Keratinocyte (primary cell): ENCODE measurements around the gene CLCN7. TPM values are rescaled to one million over a fixed set of nuclear protein-coding genes. Genes with fewer than 3 reads are reported as not detected.

Source experiments
- DNase-seq: peaks from one replicate; pipeline ENCODE4 v3.0.0-alpha.2; 2011; ENCODE audit warnings: low read depth, missing footprints, low spot score
- FAIRE-seq: peaks from 2 replicates; lab custom pipeline; 2011; peaks lifted over from hg19 to GRCh38; lab: Jason Lieb, UNC
- H2AFZ ChIP-seq: 2 replicates; pipeline ENCODE4 v1.6.0; 2012; ENCODE audit warnings: low read length, control low read depth, inconsistent platforms; ENCODE audit not compliant: control insufficient read depth
- H3K27ac ChIP-seq: 2 replicates; pipeline ENCODE4 v1.5.1; 2011; ENCODE audit warnings: low read length; ENCODE audit not compliant: control insufficient read depth, insufficient read depth
- H3K27me3 ChIP-seq: 3 replicates; pipeline ENCODE4 v1.6.0; 2011; ENCODE audit warnings: low read length; ENCODE audit not compliant: control insufficient read depth, insufficient read depth; ENCODE audit errors: extremely low read depth
- H3K36me3 ChIP-seq, 2 experiments: 2 replicates in 1 of 2; 3 replicates in 1 of 2; pipeline ENCODE4 v1.5.1; 2011; ENCODE audit warnings: low read length in 2 of 2, mild to moderate bottlenecking in 1 of 2; ENCODE audit not compliant: control insufficient read depth in 2 of 2, insufficient read depth in 2 of 2; ENCODE audit errors: extremely low read depth in 1 of 2
- H3K4me1 ChIP-seq: 3 replicates; pipeline ENCODE4 v1.5.1; 2011; ENCODE audit warnings: low read length; ENCODE audit not compliant: control insufficient read depth, insufficient read depth; ENCODE audit errors: extremely low read depth
- H3K4me2 ChIP-seq: 3 replicates; pipeline ENCODE4 v1.6.0; 2011; ENCODE audit warnings: low read depth, low read length; ENCODE audit not compliant: control insufficient read depth, insufficient read depth; ENCODE audit errors: extremely low read depth
- H3K4me3 ChIP-seq, 3 experiments: fragments of 200-600 bp in 1 of 3; sonication (generic) in 1 of 3; 2 replicates in 2 of 3; 3 replicates in 1 of 3; pipeline ENCODE4 v1.5.1; 2011 to 2016; ENCODE audit warnings: low read length in 3 of 3, mild to moderate bottlenecking in 3 of 3, control low read depth in 2 of 3, inconsistent platforms in 1 of 3, low read depth in 1 of 3, mixed read lengths in 1 of 3, mixed run types in 1 of 3, moderate library complexity in 1 of 3; ENCODE audit not compliant: control insufficient read depth in 2 of 3, insufficient read depth in 2 of 3; ENCODE audit errors: extremely low read depth in 1 of 3
- H3K79me2 ChIP-seq: 2 replicates; pipeline ENCODE4 v1.6.0; 2012; ENCODE audit warnings: low read length; ENCODE audit not compliant: control insufficient read depth, insufficient read depth
- H3K9ac ChIP-seq: 3 replicates; pipeline ENCODE4 v1.6.0; 2011; ENCODE audit warnings: low read length; ENCODE audit not compliant: control insufficient read depth, insufficient read depth; ENCODE audit errors: extremely low read depth
- H3K9me1 ChIP-seq: 3 replicates; pipeline ENCODE4 v1.6.0; 2011; ENCODE audit warnings: low read length; ENCODE audit not compliant: control insufficient read depth, insufficient read depth; ENCODE audit errors: extremely low read depth
- H3K9me3 ChIP-seq: 2 replicates; pipeline ENCODE4 v1.5.1; 2012; ENCODE audit warnings: low read depth, low read length; ENCODE audit not compliant: control insufficient read depth
- H4K20me1 ChIP-seq: 3 replicates; pipeline ENCODE4 v1.6.0; 2011; ENCODE audit warnings: low read length; ENCODE audit not compliant: control insufficient read depth, insufficient read depth; ENCODE audit errors: extremely low read depth
- EZH2 ChIP-seq: IDR thresholded peaks from one replicate; pipeline ENCODE4 v1.6.1; 2012; ENCODE audit warnings: inconsistent platforms, mild to moderate bottlenecking, low read length, moderate library complexity
- dilution Hi-C: fragments of 300-500 bp; cut with MboI; formaldehyde crosslinking; loops from one replicate; pipeline ENCODE4 v1.7.0; 2020; ENCODE audit warnings: low sequenced_read_pairs; ENCODE audit not compliant: extremely low pct_ligation_motif_present
- polyA plus RNA-seq, 5 experiments: library from polyadenylated mRNA; depleted of rRNA in 3 of 5; stranded (reverse) in 3 of 5; stranded (forward) in 1 of 5; unstranded in 1 of 5; fragments of >200 nt; gene quantifications; 1 replicate in 1 of 5; 2 replicates in 3 of 5; 3 replicates in 1 of 5; pipeline versions ENCODE4 v1.2.1 to v1.2.3, GENCODE V29; 2011 to 2012; ENCODE audit warnings: missing spikeins in 2 of 5, low read depth in 1 of 5, low replicate concordance in 1 of 5
- TF ChIP-seq, protein P1 (sequence below), 3 experiments: IDR thresholded peaks in 1 of 3; conservative IDR thresholded peaks in 1 of 3; optimal IDR thresholded peaks in 1 of 3; 2 replicates in 2 of 3; 3 replicates in 1 of 3; pipeline versions ENCODE3 to v1.5.1; 2011; ENCODE audit warnings: low read length in 3 of 3, mild to moderate bottlenecking in 3 of 3, moderate library complexity in 2 of 3, control low read depth in 1 of 3, inconsistent platforms in 1 of 3; ENCODE audit not compliant: insufficient read depth in 2 of 3; ENCODE audit errors: extremely low read depth in 1 of 3

Gene CLCN7
- polyA plus RNA-seq, 1 donor (not counting 4 experiments of a cell fraction or from before 2014, with no cell fraction given): 13.3 TPM

DNA sequence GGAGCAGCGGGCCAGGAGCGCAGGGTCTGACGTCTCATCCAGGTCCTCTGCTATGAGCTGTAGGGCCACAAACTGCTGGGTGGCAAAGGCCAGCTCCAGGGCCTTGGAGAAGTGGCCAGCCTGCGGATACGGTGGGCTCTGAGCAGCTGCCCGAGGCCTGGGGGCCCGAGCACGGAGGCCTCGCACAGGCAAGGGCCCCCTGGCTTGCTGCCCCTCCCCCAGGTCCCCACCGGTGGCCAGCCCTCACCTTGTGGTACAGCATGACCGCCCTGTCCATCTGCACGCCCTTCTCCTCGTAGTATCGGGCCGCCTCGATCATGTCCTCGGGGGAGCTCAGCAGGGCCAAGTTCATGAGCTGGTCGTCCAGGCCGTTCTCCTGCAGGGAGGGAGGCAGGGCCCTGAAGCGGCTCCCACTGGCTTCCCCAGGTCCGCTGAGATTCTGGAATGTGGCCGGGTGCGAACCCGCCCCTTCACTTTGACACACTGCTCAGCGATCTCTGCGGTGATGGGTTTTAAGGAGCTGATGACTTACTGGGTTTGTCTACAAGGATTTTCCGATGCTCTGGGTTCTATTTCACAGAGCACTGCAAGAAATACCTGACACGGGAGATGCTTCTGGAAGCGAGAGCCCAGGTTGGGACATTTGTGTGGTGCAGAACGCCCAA, 48.9 kb upstream of the CLCN7 start:
- no peaks in the 10 kb centered on the region for H3K36me3 ChIP-seq

DNA sequence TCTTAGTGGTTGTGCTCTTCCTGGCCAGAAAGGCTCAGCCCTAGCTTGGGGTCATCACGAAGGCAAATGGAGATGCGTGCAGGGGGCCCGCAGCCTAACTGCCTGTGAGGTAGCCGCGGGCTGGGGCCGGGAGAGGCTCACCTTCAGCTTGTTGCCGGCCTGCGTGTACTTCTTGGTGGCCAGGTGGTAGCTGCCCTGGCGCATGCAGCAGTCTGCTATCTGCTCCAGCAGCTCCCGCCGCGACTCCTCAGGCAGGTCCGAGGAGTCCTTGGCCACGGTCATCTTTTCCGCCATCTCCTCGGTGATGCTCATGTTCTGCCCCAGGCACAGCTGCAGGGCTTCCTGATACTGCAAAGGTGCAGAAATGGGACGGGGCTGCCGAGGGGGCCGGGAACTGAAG, 45.6 kb upstream of the CLCN7 start:
- Histone ChIP-seq H3K9me1 (no peaks in the 10 kb centered on the region), H3K4me1 (no peaks in the 10 kb centered on the region), H3K9me3 (no peaks in the 10 kb centered on the region), H3K27ac (no peak overlapping the region), H2AFZ (no peak overlapping the region), H3K27me3 (no peaks in the 10 kb centered on the region), H3K4me3 (no peak overlapping the region), H3K4me2 (no peak overlapping the region), H3K9ac (no peak overlapping the region), H3K36me3 (no peaks in the 10 kb centered on the region), H4K20me1 (no peaks in the 10 kb centered on the region), H3K79me2 (no peaks in the 10 kb centered on the region)
- DNase-seq: no peak
- no peak for FAIRE-seq
- TF ChIP-seq, protein P1, sequence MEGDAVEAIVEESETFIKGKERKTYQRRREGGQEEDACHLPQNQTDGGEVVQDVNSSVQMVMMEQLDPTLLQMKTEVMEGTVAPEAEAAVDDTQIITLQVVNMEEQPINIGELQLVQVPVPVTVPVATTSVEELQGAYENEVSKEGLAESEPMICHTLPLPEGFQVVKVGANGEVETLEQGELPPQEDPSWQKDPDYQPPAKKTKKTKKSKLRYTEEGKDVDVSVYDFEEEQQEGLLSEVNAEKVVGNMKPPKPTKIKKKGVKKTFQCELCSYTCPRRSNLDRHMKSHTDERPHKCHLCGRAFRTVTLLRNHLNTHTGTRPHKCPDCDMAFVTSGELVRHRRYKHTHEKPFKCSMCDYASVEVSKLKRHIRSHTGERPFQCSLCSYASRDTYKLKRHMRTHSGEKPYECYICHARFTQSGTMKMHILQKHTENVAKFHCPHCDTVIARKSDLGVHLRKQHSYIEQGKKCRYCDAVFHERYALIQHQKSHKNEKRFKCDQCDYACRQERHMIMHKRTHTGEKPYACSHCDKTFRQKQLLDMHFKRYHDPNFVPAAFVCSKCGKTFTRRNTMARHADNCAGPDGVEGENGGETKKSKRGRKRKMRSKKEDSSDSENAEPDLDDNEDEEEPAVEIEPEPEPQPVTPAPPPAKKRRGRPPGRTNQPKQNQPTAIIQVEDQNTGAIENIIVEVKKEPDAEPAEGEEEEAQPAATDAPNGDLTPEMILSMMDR (optimal IDR thresholded peaks at IDR 0.05 in 1 of 3, IDR thresholded peaks at IDR 0.05 in 1 of 3, conservative IDR thresholded peaks at IDR 0.05 in 1 of 3; ENCODE audit: extremely low read depth in 1 of 3, insufficient read depth in 2 of 3, low read length in 3 of 3): no peak
- TF ChIP-seq EZH2: no peak
- dilution Hi-C loops: no loop called here

More for the DNA sequence above, 48.9 kb upstream of the CLCN7 start:
- Histone ChIP-seq H3K27ac (no peak overlapping the region), H2AFZ (no peak overlapping the region), H3K4me3 (no peak overlapping the region), H3K4me1 (no peaks in the 10 kb centered on the region), H4K20me1 (no peaks in the 10 kb centered on the region), H3K79me2 (no peaks in the 10 kb centered on the region), H3K4me2 (no peak overlapping the region), H3K9me1 (no peaks in the 10 kb centered on the region), H3K9ac (no peak overlapping the region), H3K9me3 (no peaks in the 10 kb centered on the region), H3K27me3 (no peaks in the 10 kb centered on the region)
- FAIRE-seq: no peak
- DNase-seq: no peak
- TF ChIP-seq EZH2: no peak
- TF ChIP-seq, protein P1 (optimal IDR thresholded peaks at IDR 0.05 in 1 of 3, IDR thresholded peaks at IDR 0.05 in 1 of 3, conservative IDR thresholded peaks at IDR 0.05 in 1 of 3; ENCODE audit: extremely low read depth in 1 of 3, insufficient read depth in 2 of 3, low read length in 3 of 3): no peak
- dilution Hi-C loops: no loop called here
